H1 (cell line): ENCODE measurements around the gene GRIA4. TPM values are rescaled to one million over a fixed set of nuclear protein-coding genes. Genes with fewer than 3 reads are reported as not detected.

ENCODE experiments used
- NRF1 ChIP-seq: IDR thresholded peaks from 2 replicates; pipeline ENCODE4 v1.6.1; 2011; ENCODE audit warnings: mild to moderate bottlenecking, low read depth, low read length, improper control_type of control experiment
- ZNF274 ChIP-seq: IDR thresholded peaks from 2 replicates; pipeline ENCODE4 v1.7.0; 2012; ENCODE audit warnings: low read length, borderline replicate concordance; ENCODE audit errors: extremely low read depth
- polyA plus RNA-seq, 7 experiments: library from polyadenylated mRNA; depleted of rRNA in 3 of 7; stranded (reverse) in 5 of 7; unstranded in 2 of 7; fragments of >200 nt in 5 of 7; fragments of 200-250 nt in 2 of 7; gene quantifications; 1 replicate in 5 of 7; 2 replicates in 1 of 7; 4 replicates in 1 of 7; pipeline versions ENCODE4 v1.2.1 to v1.2.3, GENCODE V29; 2011 to 2013; ENCODE audit warnings: missing spikeins in 2 of 7, mixed read lengths in 2 of 7
- total RNA-seq: library from RNA; stranded (reverse); fragmentation: NEBNext Ultra II Directional; extraction: Animal tissue kit (Norgen Biotek cat#: 25700); gene quantifications from 2 replicates; pipeline ENCODE4 v1.2.1, GENCODE V29; 2021

The GRIA4 gene
- total and polyA plus RNA-seq, 2 of the 8 experiments (the other 6 are each of a cell fraction or from before 2014, with no cell fraction given) = 12.5 to 21.8 TPM

DNA sequence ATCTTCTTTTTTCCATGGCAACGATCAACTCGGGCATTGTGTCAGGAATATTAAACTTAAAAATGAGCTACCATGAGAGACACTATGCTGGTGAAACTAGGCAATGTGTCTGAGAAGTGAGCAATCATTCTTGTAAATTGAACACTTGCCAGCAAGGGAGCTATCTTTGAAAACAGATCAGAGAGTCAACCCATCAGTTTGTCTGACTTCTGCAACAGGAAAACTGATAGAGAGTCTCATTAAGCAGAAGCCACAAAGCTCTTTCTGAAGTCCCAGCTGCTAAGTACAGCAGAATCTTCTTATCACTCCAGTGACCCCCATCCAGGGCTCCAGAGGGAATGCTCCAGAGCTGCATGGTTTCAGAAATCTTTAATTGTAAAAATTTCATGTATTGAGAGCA, 297.4 kb downstream of the GRIA4 start (continued):
- TF ChIP-seq NRF1 = no peak
- no peak for TF ChIP-seq ZNF274
